Measurements from ENCODE around the gene DEGS2.

DEGS2 gene

GRCh38 chr14:100132903-100133510 is 26.4 kb downstream of the DEGS2 start:
- DNase-seq = no peak

- peak in 1 of 56 donors; percentile 13 for DNase-seq
These were observed 27.1 kb downstream of the DEGS2 start for GRCh38 chr14:100132161-100132902.

GRCh38 chr14:100131181-100131580 is 28.3 kb downstream of the DEGS2 start:
- no peak for DNase-seq

GRCh38 chr14:100130521-100130920 is 28.9 kb downstream of the DEGS2 start:
- DNase-seq = no peak

GRCh38 chr14:100129161-100129589 is 30.3 kb downstream of the DEGS2 start:
- no peak for DNase-seq

- DNase-seq = no peak
These were observed 30.8 kb downstream of the DEGS2 start for GRCh38 chr14:100128688-100129087.

GRCh38 chr14:100127853-100128455 is 31.5 kb downstream of the DEGS2 start:
- DNase-seq = no peak

- no peak for DNase-seq
These were observed 33.0 kb downstream of the DEGS2 start for GRCh38 chr14:100126401-100126800.

- no peak for DNase-seq
These were observed 34.8 kb downstream of the DEGS2 start for GRCh38 chr14:100124551-100125088.

- DNase-seq = no peak
These were observed 35.8 kb downstream of the DEGS2 start for GRCh38 chr14:100123618-100124017.

GRCh38 chr14:100122481-100123223 is 36.8 kb downstream of the DEGS2 start:
- no peak for DNase-seq

- DNase-seq = no peak
These were observed 37.6 kb downstream of the DEGS2 start for GRCh38 chr14:100121643-100122480.

GRCh38 chr14:100120522-100121269 is 38.7 kb downstream of the DEGS2 start:
- no peak for DNase-seq

GRCh38 chr14:100119251-100119650 is 40.2 kb downstream of the DEGS2 start:
- DNase-seq = no peak

- no peak for DNase-seq
These were observed 40.9 kb downstream of the DEGS2 start for GRCh38 chr14:100118396-100119011.

- DNase-seq = no peak
These were observed 41.6 kb downstream of the DEGS2 start for GRCh38 chr14:100117633-100118395.

GRCh38 chr14:100117026-100117425 is 42.4 kb downstream of the DEGS2 start:
- no peak for DNase-seq

- no peak for DNase-seq
These were observed 43.3 kb downstream of the DEGS2 start for GRCh38 chr14:100116134-100116533.

GRCh38 chr14:100115726-100116125 is 43.7 kb downstream of the DEGS2 start:
- peak in 30 of 56 donors; percentile 16 to 79 (median 49) for DNase-seq

All from amygdala (tissue), 56 donors.